HepG2 (cell line): ENCODE data around the gene RCOR1. TPM values are rescaled to one million over a fixed set of nuclear protein-coding genes. Genes with fewer than 3 reads are reported as not detected.

Source experiments
- ELF1 ChIP-seq: sonication (generic); formaldehyde crosslinking; IDR thresholded peaks from 2 replicates; pipeline ENCODE4 v1.4.0; 2020; ENCODE audit warnings: missing genetic modification reagents
- FOXK1 ChIP-seq: sonication (generic); formaldehyde crosslinking; IDR thresholded peaks from 2 replicates; pipeline ENCODE4 v1.4.0; 2020; ENCODE audit warnings: low read depth, missing genetic modification reagents, borderline replicate concordance
- NR2F1 ChIP-seq, 2 experiments: fragments of 450-650 bp in 1 of 2; formaldehyde crosslinking in 1 of 2; IDR thresholded peaks; 2 replicates each; pipeline versions ENCODE4 v1.5.0 to v1.6.1; 2016 to 2020; ENCODE audit warnings: mild to moderate bottlenecking in 1 of 2, missing compliant biosample characterization in 1 of 2, missing genetic modification reagents in 1 of 2, moderate library complexity in 1 of 2
- NR3C1 ChIP-seq: sonication (generic); formaldehyde crosslinking; IDR thresholded peaks from 2 replicates; pipeline ENCODE4 v1.4.0; 2020; ENCODE audit warnings: missing genetic modification reagents
- REXO4 ChIP-seq: sonication (generic); formaldehyde crosslinking; IDR thresholded peaks from 2 replicates; pipeline ENCODE4 v1.8.0; 2022; ENCODE audit warnings: missing genetic modification reagents, mild to moderate bottlenecking, borderline replicate concordance
- SKIL ChIP-seq: sonication (generic); formaldehyde crosslinking; IDR thresholded peaks from 2 replicates; pipeline ENCODE4 v1.8.0; 2022; ENCODE audit warnings: missing genetic modification reagents, mild to moderate bottlenecking, moderate library complexity, borderline replicate concordance
- TP53 ChIP-seq: sonication (generic); formaldehyde crosslinking; conservative IDR thresholded peaks from 2 replicates; pipeline ENCODE4 v1.4.0; 2020; ENCODE audit warnings: missing genetic modification reagents
- ZNF205 ChIP-seq: IDR thresholded peaks from 2 replicates; pipeline ENCODE4 v1.6.1; 2018; ENCODE audit warnings: missing biosample characterization, missing genetic modification reagents
- ZNF253 ChIP-seq: sonication (generic); formaldehyde crosslinking; IDR thresholded peaks from 2 replicates; pipeline ENCODE4 v1.8.0; 2022; ENCODE audit warnings: mild to moderate bottlenecking, missing genetic modification reagents, borderline replicate concordance
- ZNF296 ChIP-seq: sonication (generic); formaldehyde crosslinking; conservative IDR thresholded peaks from 2 replicates; pipeline ENCODE4 v1.5.0; 2020; ENCODE audit warnings: mild to moderate bottlenecking, missing genetic modification reagents
- ZNF547 ChIP-seq: sonication (generic); formaldehyde crosslinking; IDR thresholded peaks from 2 replicates; pipeline ENCODE4 v1.5.1; 2020; ENCODE audit warnings: mild to moderate bottlenecking, missing genetic modification reagents
- ZNF616 ChIP-seq: sonication (generic); formaldehyde crosslinking; IDR thresholded peaks from 2 replicates; pipeline ENCODE4 v1.5.0; 2020; ENCODE audit warnings: low read depth, mild to moderate bottlenecking, missing genetic modification reagents
- ZNF670 ChIP-seq: sonication (generic); formaldehyde crosslinking; IDR thresholded peaks from 2 replicates; pipeline ENCODE4 v1.8.0; 2022; ENCODE audit warnings: mild to moderate bottlenecking, missing genetic modification reagents, borderline replicate concordance
- ZSCAN12 ChIP-seq: sonication (generic); formaldehyde crosslinking; IDR thresholded peaks from 2 replicates; pipeline ENCODE4 v1.9.0; 2021; ENCODE audit warnings: mild to moderate bottlenecking, missing genetic modification reagents
- polyA plus RNA-seq, 8 experiments: library from polyadenylated mRNA; depleted of rRNA in 3 of 8; stranded (reverse) in 7 of 8; unstranded in 1 of 8; fragments of >200 nt; fragmentation: Illumina TruSeq in 4 of 8; extraction: Trizol in 4 of 8; gene quantifications; 2 replicates each; pipeline versions ENCODE4 v1.2.1 to v1.2.3, GENCODE V29; 2011 to 2016; ENCODE audit warnings: low read depth in 4 of 8, missing spikeins in 1 of 8, mixed read lengths in 1 of 8; ENCODE audit not compliant: insufficient read depth in 1 of 8
- total RNA-seq, 5 experiments: library from RNA; depleted of rRNA; stranded (reverse); fragments of >200 nt; fragmentation: Illumina TruSeq; extraction: Trizol; gene quantifications; 2 replicates each; pipeline ENCODE4 v1.2.3, GENCODE V29; 2016; ENCODE audit warnings: low read depth in 1 of 5
- TF ChIP-seq, protein P1 (sequence below): sonication (generic); formaldehyde crosslinking; IDR thresholded peaks from 2 replicates; pipeline ENCODE4 v1.4.0; 2020; ENCODE audit warnings: mild to moderate bottlenecking, missing genetic modification reagents
- TF ChIP-seq, protein P2 (sequence below), 2 experiments: fragments of 450-650 bp in 1 of 2; sonication (generic) in 1 of 2; formaldehyde crosslinking; IDR thresholded peaks; 2 replicates each; pipeline versions ENCODE4 v1.5.0 to v1.8.0; 2020 to 2022; ENCODE audit warnings: mild to moderate bottlenecking in 1 of 2, missing genetic modification reagents in 1 of 2
- TF ChIP-seq, protein P3 (sequence below): IDR thresholded peaks from 2 replicates; pipeline ENCODE4 v1.6.1; 2016; ENCODE audit warnings: low read depth
- TF ChIP-seq, protein P4 (sequence below): sonication (generic); formaldehyde crosslinking; IDR thresholded peaks from 2 replicates; pipeline ENCODE4 v1.4.0; 2020; ENCODE audit warnings: mild to moderate bottlenecking, missing genetic modification reagents, borderline replicate concordance

RCOR1 gene
- total and polyA plus RNA-seq, 2 of the 13 experiments (the other 11 are each of a cell fraction or from before 2014, with no cell fraction given), result 10.2 to 11.1 TPM

- TF ChIP-seq, protein P1, sequence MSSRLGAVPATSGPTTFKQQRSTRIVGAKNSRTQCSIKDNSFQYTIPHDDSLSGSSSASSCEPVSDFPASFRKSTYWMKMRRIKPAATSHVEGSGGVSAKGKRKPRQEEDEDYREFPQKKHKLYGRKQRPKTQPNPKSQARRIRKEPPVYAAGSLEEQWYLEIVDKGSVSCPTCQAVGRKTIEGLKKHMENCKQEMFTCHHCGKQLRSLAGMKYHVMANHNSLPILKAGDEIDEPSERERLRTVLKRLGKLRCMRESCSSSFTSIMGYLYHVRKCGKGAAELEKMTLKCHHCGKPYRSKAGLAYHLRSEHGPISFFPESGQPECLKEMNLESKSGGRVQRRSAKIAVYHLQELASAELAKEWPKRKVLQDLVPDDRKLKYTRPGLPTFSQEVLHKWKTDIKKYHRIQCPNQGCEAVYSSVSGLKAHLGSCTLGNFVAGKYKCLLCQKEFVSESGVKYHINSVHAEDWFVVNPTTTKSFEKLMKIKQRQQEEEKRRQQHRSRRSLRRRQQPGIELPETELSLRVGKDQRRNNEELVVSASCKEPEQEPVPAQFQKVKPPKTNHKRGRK (CRISPR knock-in tag), result no peak
- TF ChIP-seq ZNF253 (CRISPR knock-in tag), result no peak
- TF ChIP-seq ZNF547, result no peak
- TF ChIP-seq TP53, result no peak
- peak; percentile 58 to 62; a peak in 3 of 4 replicates for TF ChIP-seq NR2F1 (CRISPR knock-in tag; IDR thresholded peaks at IDR 0.05)
- TF ChIP-seq ZNF296 (CRISPR knock-in tag), result no peak
- no peak for TF ChIP-seq SKIL (CRISPR knock-in tag)
- no peak for TF ChIP-seq ELF1 (CRISPR knock-in tag)
- TF ChIP-seq ZNF616 (CRISPR knock-in tag), result no peak
- TF ChIP-seq, protein P2, sequence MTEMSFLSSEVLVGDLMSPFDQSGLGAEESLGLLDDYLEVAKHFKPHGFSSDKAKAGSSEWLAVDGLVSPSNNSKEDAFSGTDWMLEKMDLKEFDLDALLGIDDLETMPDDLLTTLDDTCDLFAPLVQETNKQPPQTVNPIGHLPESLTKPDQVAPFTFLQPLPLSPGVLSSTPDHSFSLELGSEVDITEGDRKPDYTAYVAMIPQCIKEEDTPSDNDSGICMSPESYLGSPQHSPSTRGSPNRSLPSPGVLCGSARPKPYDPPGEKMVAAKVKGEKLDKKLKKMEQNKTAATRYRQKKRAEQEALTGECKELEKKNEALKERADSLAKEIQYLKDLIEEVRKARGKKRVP (CRISPR knock-in tag; IDR thresholded peaks at IDR 0.05), result no peak
- TF ChIP-seq ZNF670, result no peak
- TF ChIP-seq, protein P3, sequence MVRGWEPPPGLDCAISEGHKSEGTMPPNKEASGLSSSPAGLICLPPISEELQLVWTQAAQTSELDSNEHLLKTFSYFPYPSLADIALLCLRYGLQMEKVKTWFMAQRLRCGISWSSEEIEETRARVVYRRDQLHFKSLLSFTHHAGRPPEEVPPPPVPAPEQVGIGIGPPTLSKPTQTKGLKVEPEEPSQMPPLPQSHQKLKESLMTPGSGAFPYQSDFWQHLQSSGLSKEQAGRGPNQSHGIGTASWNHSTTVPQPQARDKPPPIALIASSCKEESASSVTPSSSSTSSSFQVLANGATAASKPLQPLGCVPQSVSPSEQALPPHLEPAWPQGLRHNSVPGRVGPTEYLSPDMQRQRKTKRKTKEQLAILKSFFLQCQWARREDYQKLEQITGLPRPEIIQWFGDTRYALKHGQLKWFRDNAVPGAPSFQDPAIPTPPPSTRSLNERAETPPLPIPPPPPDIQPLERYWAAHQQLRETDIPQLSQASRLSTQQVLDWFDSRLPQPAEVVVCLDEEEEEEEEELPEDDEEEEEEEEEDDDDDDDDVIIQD (CRISPR knock-in tag), result no peak
- TF ChIP-seq, protein P4, sequence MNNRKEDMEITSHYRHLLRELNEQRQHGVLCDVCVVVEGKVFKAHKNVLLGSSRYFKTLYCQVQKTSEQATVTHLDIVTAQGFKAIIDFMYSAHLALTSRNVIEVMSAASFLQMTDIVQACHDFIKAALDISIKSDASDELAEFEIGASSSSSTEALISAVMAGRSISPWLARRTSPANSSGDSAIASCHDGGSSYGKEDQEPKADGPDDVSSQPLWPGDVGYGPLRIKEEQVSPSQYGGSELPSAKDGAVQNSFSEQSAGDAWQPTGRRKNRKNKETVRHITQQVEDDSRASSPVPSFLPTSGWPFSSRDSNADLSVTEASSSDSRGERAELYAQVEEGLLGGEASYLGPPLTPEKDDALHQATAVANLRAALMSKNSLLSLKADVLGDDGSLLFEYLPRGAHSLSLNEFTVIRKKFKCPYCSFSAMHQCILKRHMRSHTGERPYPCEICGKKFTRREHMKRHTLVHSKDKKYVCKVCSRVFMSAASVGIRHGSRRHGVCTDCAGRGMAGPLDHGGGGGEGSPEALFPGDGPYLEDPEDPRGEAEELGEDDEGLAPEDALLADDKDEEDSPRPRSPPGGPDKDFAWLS (CRISPR knock-in tag), result no peak
- no peak for TF ChIP-seq ZSCAN12 (CRISPR knock-in tag)
- no peak for TF ChIP-seq NR3C1 (CRISPR knock-in tag)
- TF ChIP-seq REXO4 (CRISPR knock-in tag), result no peak
- TF ChIP-seq ZNF205, result no peak; the same call in 1 of the 2 replicates
- peak; percentile 20; the same call in 1 of the 2 replicates for TF ChIP-seq FOXK1 (CRISPR knock-in tag)
- TF ChIP-seq, all 625 proteins: peak for 138
Measured at GRCh38 chr14:102590667-102591099, 1.8 kb upstream of the RCOR1 start (continued).
